OCI-LY3 (cell line): ENCODE data around the gene ADIPOR2.

Experiments
- H2AFZ ChIP-seq: fragments of 200-600, 300-600 bp; shearing (Covaris generic); 2 replicates; pipeline ENCODE4 v1.6.0; 2014; ENCODE audit warnings: antibody characterized with exemption, low read depth, low read length
- H3K27ac ChIP-seq: fragments of 200-600, 300-600 bp; sonication (generic); 2 replicates; pipeline ENCODE4 v1.5.1; 2014; ENCODE audit warnings: mild to moderate bottlenecking, low read length, moderate library complexity, mixed read lengths
- H3K27me3 ChIP-seq: fragments of 200-600, 300-600 bp; sonication (generic); 2 replicates; pipeline ENCODE4 v1.6.1; 2014; ENCODE audit warnings: low read depth, low read length, mixed read lengths
- H3K36me3 ChIP-seq: fragments of 200-600, 300-600 bp; sonication (generic); replicated peaks from 2 replicates; pipeline ENCODE3; 2014; ENCODE audit warnings: low read depth, low read length, mixed read lengths
- H3K4me1 ChIP-seq: fragments of 300-600, 200-600 bp; sonication (generic); 2 replicates; pipeline ENCODE4 v1.6.1; 2014; ENCODE audit warnings: low read length, mixed read lengths
- H3K4me2 ChIP-seq: fragments of 200-600, 300-600 bp; sonication (generic); 2 replicates; pipeline ENCODE4 v1.6.1; 2014; ENCODE audit warnings: low read length, mixed read lengths
- H3K4me3 ChIP-seq: fragments of 300-600, 200-600 bp; sonication (generic); 2 replicates; pipeline ENCODE4 v1.5.1; 2014; ENCODE audit warnings: antibody characterized with exemption, mild to moderate bottlenecking, low read length, moderate library complexity
- H3K79me2 ChIP-seq: fragments of 300-600, 200-600 bp; shearing (Covaris generic); 2 replicates; pipeline ENCODE4 v1.6.1; 2014; ENCODE audit warnings: mild to moderate bottlenecking, low read length, mixed read lengths
- H3K9ac ChIP-seq: fragments of 300-600, 200-600 bp; shearing (Covaris generic); 2 replicates; pipeline ENCODE4 v1.6.0; 2014; ENCODE audit warnings: mild to moderate bottlenecking, low read length, moderate library complexity
- H3K9me3 ChIP-seq: fragments of 200-600, 300-600 bp; shearing (Covaris generic); 2 replicates; pipeline ENCODE4 v1.6.1; 2014; ENCODE audit warnings: low read length, mixed read lengths; ENCODE audit not compliant: insufficient read depth
- H4K20me1 ChIP-seq: fragments of 200-600, 300-600 bp; sonication (generic); 2 replicates; pipeline ENCODE4 v1.6.1; 2016; ENCODE audit warnings: low read length, mixed read lengths; ENCODE audit not compliant: insufficient read depth
- EZH2phosphoT487 ChIP-seq: fragments of 200-600 bp; shearing (Covaris generic); IDR thresholded peaks from 2 replicates; pipeline ENCODE4 v1.6.1; 2018; ENCODE audit warnings: antibody characterized with exemption, mixed run types, low read depth
- TF ChIP-seq, protein P1 (sequence below): fragments of 200-600, 300-600 bp; sonication (generic); IDR thresholded peaks from 2 replicates; pipeline ENCODE4 v1.5.1; 2014; ENCODE audit warnings: antibody characterized with exemption, low read length, low read depth

The ADIPOR2 gene

DNA sequence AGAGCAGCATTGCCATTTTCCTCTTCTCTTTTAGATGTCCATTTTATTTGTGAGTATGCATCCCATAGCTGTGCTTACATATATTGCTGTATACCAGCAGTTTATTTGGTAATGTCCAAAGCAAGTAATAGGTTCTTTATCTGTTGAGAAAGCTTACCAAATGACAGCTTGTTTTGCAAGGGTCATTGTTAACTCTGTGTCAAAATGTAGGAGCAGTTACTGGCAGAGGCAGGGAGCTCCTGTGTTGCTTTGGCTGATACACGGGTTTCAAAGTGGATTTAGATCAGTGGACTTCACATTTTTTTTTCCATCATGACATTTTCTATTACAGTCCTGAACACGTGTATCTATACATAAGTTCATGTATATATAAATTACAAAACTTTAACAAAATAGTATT lies 91.3 kb downstream of the ADIPOR2 start:
- H3K4me1 ChIP-seq, result no peaks in the 10 kb centered on the region
- TF ChIP-seq, protein P1, sequence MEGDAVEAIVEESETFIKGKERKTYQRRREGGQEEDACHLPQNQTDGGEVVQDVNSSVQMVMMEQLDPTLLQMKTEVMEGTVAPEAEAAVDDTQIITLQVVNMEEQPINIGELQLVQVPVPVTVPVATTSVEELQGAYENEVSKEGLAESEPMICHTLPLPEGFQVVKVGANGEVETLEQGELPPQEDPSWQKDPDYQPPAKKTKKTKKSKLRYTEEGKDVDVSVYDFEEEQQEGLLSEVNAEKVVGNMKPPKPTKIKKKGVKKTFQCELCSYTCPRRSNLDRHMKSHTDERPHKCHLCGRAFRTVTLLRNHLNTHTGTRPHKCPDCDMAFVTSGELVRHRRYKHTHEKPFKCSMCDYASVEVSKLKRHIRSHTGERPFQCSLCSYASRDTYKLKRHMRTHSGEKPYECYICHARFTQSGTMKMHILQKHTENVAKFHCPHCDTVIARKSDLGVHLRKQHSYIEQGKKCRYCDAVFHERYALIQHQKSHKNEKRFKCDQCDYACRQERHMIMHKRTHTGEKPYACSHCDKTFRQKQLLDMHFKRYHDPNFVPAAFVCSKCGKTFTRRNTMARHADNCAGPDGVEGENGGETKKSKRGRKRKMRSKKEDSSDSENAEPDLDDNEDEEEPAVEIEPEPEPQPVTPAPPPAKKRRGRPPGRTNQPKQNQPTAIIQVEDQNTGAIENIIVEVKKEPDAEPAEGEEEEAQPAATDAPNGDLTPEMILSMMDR, result no peak
- TF ChIP-seq EZH2phosphoT487, result no peak
- H3K9me3 ChIP-seq, result no peaks in the 10 kb centered on the region
- H3K27me3 ChIP-seq, result no peaks in the 10 kb centered on the region
- no peak overlapping the region for H3K27ac ChIP-seq
- H3K4me3 ChIP-seq, result no peak overlapping the region
- no peak overlapping the region for H3K9ac ChIP-seq
- H4K20me1 ChIP-seq, result peaks cover 4% of the 10 kb centered on the region; the same call in 1 of the 2 replicates
- H3K79me2 ChIP-seq, result no peaks in the 10 kb centered on the region
- peaks cover 27% of the 10 kb centered on the region for H3K36me3 ChIP-seq
- no peak overlapping the region for H2AFZ ChIP-seq
- H3K4me2 ChIP-seq, result no peak overlapping the region

- TF ChIP-seq, protein P1, result no peak
- TF ChIP-seq EZH2phosphoT487, result no peak
- no peak overlapping the region for H3K4me2 ChIP-seq
- H3K9ac ChIP-seq, result no peak overlapping the region
- no peaks in the 10 kb centered on the region for H3K79me2 ChIP-seq
- H3K9me3 ChIP-seq, result no peaks in the 10 kb centered on the region
- H2AFZ ChIP-seq, result no peak overlapping the region
- no peaks in the 10 kb centered on the region for H3K4me1 ChIP-seq
- H4K20me1 ChIP-seq, result no peaks in the 10 kb centered on the region
- no peak overlapping the region for H3K4me3 ChIP-seq
- peaks cover 11% of the 10 kb centered on the region for H3K36me3 ChIP-seq
- H3K27me3 ChIP-seq, result no peaks in the 10 kb centered on the region
- no peak overlapping the region for H3K27ac ChIP-seq
Observed at GRCh38 chr12:1787714-1788113, 96.8 kb downstream of the ADIPOR2 start.

DNA sequence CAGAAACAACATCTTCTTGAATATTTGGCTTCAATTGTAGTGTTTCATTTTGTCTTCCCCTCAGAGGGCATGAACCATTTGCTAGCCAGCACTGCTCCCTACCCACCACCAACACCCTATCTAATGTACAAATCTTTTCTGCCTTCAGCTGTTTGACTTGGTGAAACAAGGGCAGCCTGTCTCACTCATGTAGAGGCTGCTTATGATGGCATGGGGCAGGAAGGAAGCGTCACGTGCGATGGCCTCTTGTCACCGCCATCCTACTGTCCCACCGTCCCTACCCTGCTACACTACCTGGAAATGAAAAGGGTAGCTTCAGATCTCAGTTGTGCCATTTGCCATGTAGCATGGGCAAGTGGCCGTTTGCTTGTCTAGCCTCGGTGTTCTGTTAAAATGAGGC lies 99.6 kb downstream of the ADIPOR2 start:
- Histone ChIP-seq H3K4me1 (peaks cover under 1% of the 10 kb centered on the region; the same call in 1 of the 2 replicates), H3K9me3 (no peaks in the 10 kb centered on the region), H3K9ac (no peak overlapping the region), H3K4me2 (no peak overlapping the region), H3K79me2 (no peaks in the 10 kb centered on the region), H2AFZ (no peak overlapping the region), H4K20me1 (no peaks in the 10 kb centered on the region), H3K36me3 (peaks cover 5% of the 10 kb centered on the region), H3K27ac (no peak overlapping the region), H3K27me3 (no peaks in the 10 kb centered on the region), H3K4me3 (no peak overlapping the region)
- TF ChIP-seq, protein P1, result no peak
- TF ChIP-seq EZH2phosphoT487, result no peak

GRCh38 chr12:1791104-1791841 lies 100.4 kb downstream of the ADIPOR2 start:
- H3K36me3 ChIP-seq, result no peaks in the 10 kb centered on the region
- H3K4me1 ChIP-seq, result peaks cover 5% of the 10 kb centered on the region
- H3K27ac ChIP-seq, result no peak overlapping the region
- H3K9me3 ChIP-seq, result no peaks in the 10 kb centered on the region
- H4K20me1 ChIP-seq, result no peaks in the 10 kb centered on the region
- H2AFZ ChIP-seq, result no peak overlapping the region
- no peak overlapping the region for H3K4me3 ChIP-seq
- H3K9ac ChIP-seq, result no peak overlapping the region
- TF ChIP-seq EZH2phosphoT487, result no peak
- TF ChIP-seq, protein P1, result peak; percentile 87
- 0 out of 2 replicates have a peak, but pooled peaks cover under 1% of the 10 kb centered on the region for H3K79me2 ChIP-seq
- H3K27me3 ChIP-seq, result no peaks in the 10 kb centered on the region
- H3K4me2 ChIP-seq, result no peak overlapping the region
